Measurements from ENCODE around the gene ITIH1.

DNA sequence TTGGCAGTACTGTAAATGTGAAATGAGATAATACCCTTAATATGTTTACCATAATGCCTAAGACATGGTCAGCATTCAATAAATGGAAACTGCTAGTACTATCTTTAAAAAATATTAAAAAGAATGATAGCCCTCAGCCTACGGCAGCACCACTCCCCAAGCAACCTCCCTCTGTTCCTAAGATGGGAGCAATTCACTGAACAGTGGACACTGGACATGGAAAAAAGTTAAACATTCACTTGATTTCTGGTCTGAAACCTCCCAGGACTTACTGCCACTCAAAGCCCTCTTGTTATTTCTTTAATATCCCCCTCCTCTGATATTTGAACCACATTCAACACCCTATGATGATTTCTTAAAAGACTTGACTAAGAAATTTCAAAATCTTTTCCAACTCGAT is 33.7 kb upstream of the ITIH1 start:
- TF ChIP-seq, protein P1, sequence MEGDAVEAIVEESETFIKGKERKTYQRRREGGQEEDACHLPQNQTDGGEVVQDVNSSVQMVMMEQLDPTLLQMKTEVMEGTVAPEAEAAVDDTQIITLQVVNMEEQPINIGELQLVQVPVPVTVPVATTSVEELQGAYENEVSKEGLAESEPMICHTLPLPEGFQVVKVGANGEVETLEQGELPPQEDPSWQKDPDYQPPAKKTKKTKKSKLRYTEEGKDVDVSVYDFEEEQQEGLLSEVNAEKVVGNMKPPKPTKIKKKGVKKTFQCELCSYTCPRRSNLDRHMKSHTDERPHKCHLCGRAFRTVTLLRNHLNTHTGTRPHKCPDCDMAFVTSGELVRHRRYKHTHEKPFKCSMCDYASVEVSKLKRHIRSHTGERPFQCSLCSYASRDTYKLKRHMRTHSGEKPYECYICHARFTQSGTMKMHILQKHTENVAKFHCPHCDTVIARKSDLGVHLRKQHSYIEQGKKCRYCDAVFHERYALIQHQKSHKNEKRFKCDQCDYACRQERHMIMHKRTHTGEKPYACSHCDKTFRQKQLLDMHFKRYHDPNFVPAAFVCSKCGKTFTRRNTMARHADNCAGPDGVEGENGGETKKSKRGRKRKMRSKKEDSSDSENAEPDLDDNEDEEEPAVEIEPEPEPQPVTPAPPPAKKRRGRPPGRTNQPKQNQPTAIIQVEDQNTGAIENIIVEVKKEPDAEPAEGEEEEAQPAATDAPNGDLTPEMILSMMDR (IDR thresholded peaks at IDR 0.05) = no peak
- TF ChIP-seq POLR2A (IDR thresholded peaks at IDR 0.05) (no peak), POLR2AphosphoS5 (IDR thresholded peaks at IDR 0.05) (no peak)
